Endothelial cell of umbilical vein (primary cell): ENCODE data around the gene MBD6. TPM values are rescaled to one million over a fixed set of nuclear protein-coding genes. Genes with fewer than 3 reads are reported as not detected.

Source experiments
- BruUV-seq: library from RNA; stranded (reverse); fragments of 400-500 nt; replicated peaks from 2 replicates; lab custom pipeline; 2021; lab: Mats Ljungman, UMichigan
- CTCF ChIA-PET: fragments of 300-600, 350-600 bp; sonication (Branson Sonifier 250); formaldehyde crosslinking; loops from one replicate; lab custom pipeline; 2021; ENCODE audit warnings: antibody characterized with exemption, inconsistent platforms; lab: Charles Lee
- POLR2A ChIA-PET: fragments of 300-600, 350-600 bp; sonication (Branson Sonifier 250); formaldehyde crosslinking; loops from one replicate; lab custom pipeline; 2021; ENCODE audit warnings: antibody characterized with exemption, inconsistent platforms; lab: Charles Lee
- DNase-seq: peaks from one replicate; pipeline ENCODE4 v3.0.0-alpha.2; 2011; ENCODE audit warnings: low read depth, low spot score
- FAIRE-seq: peaks from 2 replicates; lab custom pipeline; 2011; peaks lifted over from hg19 to GRCh38; lab: Jason Lieb, UNC
- H2AFZ ChIP-seq: 2 replicates; pipeline ENCODE4 v1.6.0; 2012; ENCODE audit warnings: low read depth, low read length, control low read depth, inconsistent platforms
- H3K27ac ChIP-seq: 2 replicates; pipeline ENCODE4 v1.5.1; 2011; ENCODE audit warnings: low read depth, mild to moderate bottlenecking, control low read depth, low read length, moderate library complexity; ENCODE audit not compliant: insufficient read depth
- H3K27me3 ChIP-seq, 2 experiments: 2 replicates each; pipeline versions ENCODE4 v1.6.0 to v1.6.1; 2011; ENCODE audit warnings: low read length in 2 of 2, mixed read lengths in 1 of 2; ENCODE audit not compliant: control insufficient read depth in 2 of 2, insufficient read depth in 2 of 2
- H3K36me3 ChIP-seq, 2 experiments: 2 replicates in 1 of 2; 3 replicates in 1 of 2; pipeline ENCODE4 v1.5.1; 2011; ENCODE audit warnings: low read length in 2 of 2, mild to moderate bottlenecking in 1 of 2, moderate library complexity in 1 of 2; ENCODE audit not compliant: control insufficient read depth in 2 of 2, insufficient read depth in 2 of 2; ENCODE audit errors: extremely low read depth in 1 of 2
- H3K4me1 ChIP-seq: 3 replicates; pipeline ENCODE4 v1.5.1; 2011; ENCODE audit warnings: mild to moderate bottlenecking, low read length; ENCODE audit not compliant: control insufficient read depth, insufficient read depth; ENCODE audit errors: extremely low read depth
- H3K4me2 ChIP-seq: 2 replicates; pipeline ENCODE4 v1.6.1; 2011; ENCODE audit warnings: low read length, control low read depth, mixed read lengths; ENCODE audit not compliant: insufficient read depth
- H3K4me3 ChIP-seq, 3 experiments: fragments of 200-600 bp in 1 of 3; sonication (generic), shearing (Covaris generic) in 1 of 3; replicated peaks in 1 of 3; 2 replicates each; pipeline ENCODE4 v1.5.1; 2011 to 2016; ENCODE audit warnings: control low read depth in 3 of 3, low read length in 3 of 3, mild to moderate bottlenecking in 2 of 3, inconsistent platforms in 1 of 3, low read depth in 1 of 3, moderate library complexity in 1 of 3; ENCODE audit not compliant: insufficient read depth in 1 of 3
- H3K79me2 ChIP-seq: 2 replicates; pipeline ENCODE4 v1.6.0; 2012; ENCODE audit warnings: low read length, inconsistent platforms; ENCODE audit not compliant: control insufficient read depth, insufficient read depth
- H3K9ac ChIP-seq: replicated peaks from 2 replicates; pipeline ENCODE3; 2011; ENCODE audit warnings: low read length, control low read depth; ENCODE audit not compliant: insufficient read depth; ENCODE audit errors: extremely low read depth
- H3K9me1 ChIP-seq: replicated peaks from 3 replicates; pipeline ENCODE4 v1.6.0; 2011; ENCODE audit warnings: mild to moderate bottlenecking, low read length; ENCODE audit not compliant: control insufficient read depth, insufficient read depth; ENCODE audit errors: extremely low read depth
- H3K9me3 ChIP-seq: replicated peaks from 2 replicates; pipeline ENCODE4 v1.5.1; 2012; ENCODE audit warnings: low read length, inconsistent platforms; ENCODE audit not compliant: control insufficient read depth, insufficient read depth
- H4K20me1 ChIP-seq: replicated peaks from 2 replicates; pipeline ENCODE3; 2011; ENCODE audit warnings: mild to moderate bottlenecking, low read length; ENCODE audit not compliant: control insufficient read depth, insufficient read depth; ENCODE audit errors: extremely low read depth
- EZH2 ChIP-seq: IDR thresholded peaks from 2 replicates; pipeline ENCODE4 v1.6.1; 2012; ENCODE audit warnings: borderline replicate concordance, low read depth, mild to moderate bottlenecking, moderate library complexity, low read length, inconsistent platforms; ENCODE audit not compliant: severe bottlenecking
- FOS ChIP-seq: IDR thresholded peaks from 2 replicates; pipeline ENCODE4 v1.6.1; 2011; ENCODE audit warnings: mild to moderate bottlenecking, low read length, moderate library complexity, borderline replicate concordance; ENCODE audit not compliant: insufficient read depth
- GATA2 ChIP-seq: IDR thresholded peaks from 2 replicates; pipeline ENCODE4 v1.7.0; 2011; ENCODE audit warnings: low read depth, mild to moderate bottlenecking, moderate library complexity, mixed read lengths, low read length; ENCODE audit not compliant: insufficient read length, insufficient read depth
- dilution Hi-C: fragments of 300-500 bp; cut with MboI; formaldehyde crosslinking; loops from one replicate; pipeline ENCODE4 v1.15.0; 2019; ENCODE audit warnings: low sequenced_read_pairs; ENCODE audit not compliant: extremely low pct_ligation_motif_present
- intact Hi-C: fragments of 100-400 bp; cut with micrococcal nuclease; formaldehyde crosslinking; loops from one replicate; pipeline ENCODE4 v1.10.0; 2022
- microRNA counts: library from miRNA; unstranded; fragments of <30 nt; microRNA quantifications from one replicate; lab custom pipeline; 2016
- microRNA-seq: library from miRNA; unstranded; fragments of <30 nt; microRNA quantifications from one replicate; pipeline ENCODE4 v1.2.0, GENCODE V29; 2021; ENCODE audit warnings: borderline number of aligned reads, borderline replicate concordance
- polyA plus RNA-seq, 4 experiments: library from polyadenylated mRNA; depleted of rRNA in 3 of 4; stranded (reverse) in 3 of 4; unstranded in 1 of 4; fragments of >200 nt; gene quantifications; 2 replicates each; pipeline versions ENCODE4 v1.2.1 to v1.2.3, GENCODE V29; 2011 to 2012; ENCODE audit warnings: missing spikeins in 1 of 4
- small RNA-seq: library from RNA; depleted of rRNA; stranded (forward); fragments of <200 nt; gene quantifications from one replicate; pipeline ENCODE3, GENCODE V24; 2012; ENCODE audit warnings: low replicate concordance, low read depth; ENCODE audit not compliant: insufficient read depth, insufficient read length
- total RNA-seq: library from RNA; stranded (reverse); gene quantifications from 2 replicates; pipeline ENCODE4 v1.2.3, GENCODE V29; 2021

MBD6 gene
- total and polyA plus RNA-seq, 2 donors (not counting 3 experiments of a cell fraction or from before 2014, with no cell fraction given) = 10.6 to 95.2 TPM

- Histone ChIP-seq H3K36me3 (no peaks in the 10 kb centered on the region), H3K79me2 (no peaks in the 10 kb centered on the region), H3K4me3 (no peak overlapping the region), H3K27me3 (peaks cover 6% of the 10 kb centered on the region in 2 experiments), H2AFZ (no peak overlapping the region), H3K9ac (no peak overlapping the region), H3K4me2 (no peak overlapping the region), H3K4me1 (no peaks in the 10 kb centered on the region), H3K9me3 (no peaks in the 10 kb centered on the region), H3K27ac (no peak overlapping the region), H3K9me1 (no peaks in the 10 kb centered on the region), H4K20me1 (no peaks in the 10 kb centered on the region)
- ChIA-PET POLR2A (no interaction called here), CTCF (interaction anchor here (0.6 to 5.2 kb wide), 2 partner anchors 46 to 336 kb away, joined by 3 to 109 read pairs; no protein-coding TSS in a partner anchor)
- no TSS peak for BruUV-seq
- intact Hi-C loops (no loop called here), dilution Hi-C loops (no loop called here)
- FAIRE-seq (no peak), DNase-seq (no peak)
- no peak for TF ChIP-seq EZH2
- TF ChIP-seq GATA2 = no peak
- no peak for TF ChIP-seq FOS
These were observed 56.4 kb downstream of the MBD6 start for GRCh38 chr12:57579011-57579410.

MicroRNA genes within 50 kb of the gene (microRNA counts, 767-probe panel; counts per million panel counts)
- 723 counts per million, percentile 96 among the panel's probes with 10 or more counts for microRNA hsa-miR-616-3p (lab: Ali Mortazavi, UCI)

Small RNA genes lying within 50 kb of the gene (microRNA-seq; reads per million reads assigned to microRNA genes)
- gene MIR616 (1.5 reads per million), gene MIR6758 (not detected)

Small RNA genes lying within 50 kb of the gene (small RNA-seq; reads per million reads assigned to genes)
- gene MIR616 = not detected

Other genes starting within 250 kb of the MBD6 start
- 31.3 and 36.6 TPM in 2 replicates for gene R3HDM2, start 91.8 kb upstream of the MBD6 start, total RNA-seq
- gene R3HDM2, start 91.8 kb upstream of the MBD6 start, polyA plus RNA-seq = 26.1 and 28.0 TPM in 2 replicates
- gene INHBC, start 88.0 kb upstream of the MBD6 start, total RNA-seq = not detected in 2 replicates
- gene INHBC, start 88.0 kb upstream of the MBD6 start, polyA plus RNA-seq = 0.08 TPM in 1 of 2 replicates, not detected in the other
- gene INHBE, start 67.5 kb upstream of the MBD6 start, total RNA-seq = not detected in 2 replicates
- gene INHBE, start 67.5 kb upstream of the MBD6 start, polyA plus RNA-seq = not detected in 2 replicates
- 0.29 and 1.1 TPM in 2 replicates for gene GLI1, start 63.0 kb upstream of the MBD6 start, total RNA-seq
- 0.10 and 0.14 TPM in 2 replicates for gene GLI1, start 63.0 kb upstream of the MBD6 start, polyA plus RNA-seq
- gene ARHGAP9, start 43.0 kb upstream of the MBD6 start, total RNA-seq = 0.38 TPM in 1 of 2 replicates, not detected in the other
- gene ARHGAP9, start 43.0 kb upstream of the MBD6 start, polyA plus RNA-seq = 0.25 and 0.35 TPM in 2 replicates
- gene MARS1, start 34.8 kb upstream of the MBD6 start, total RNA-seq = 212 and 216 TPM in 2 replicates
- 98.8 and 118 TPM in 2 replicates for gene MARS1, start 34.8 kb upstream of the MBD6 start, polyA plus RNA-seq
- 9.8 and 13.7 TPM in 2 replicates for gene DDIT3, start 2.3 kb upstream of the MBD6 start, total RNA-seq
- gene DDIT3, start 2.3 kb upstream of the MBD6 start, polyA plus RNA-seq = 15.4 and 22.0 TPM in 2 replicates
- 157 and 161 TPM in 2 replicates for gene DCTN2, start 24.4 kb downstream of the MBD6 start, total RNA-seq
- 146 and 234 TPM in 2 replicates for gene DCTN2, start 24.4 kb downstream of the MBD6 start, polyA plus RNA-seq
- gene KIF5A, start 27.2 kb downstream of the MBD6 start, total RNA-seq = 0.12 and 0.35 TPM in 2 replicates
- gene KIF5A, start 27.2 kb downstream of the MBD6 start, polyA plus RNA-seq = 0.05 and 0.07 TPM in 2 replicates
- 9.1 and 11.5 TPM in 2 replicates for gene PIP4K2C, start 68.4 kb downstream of the MBD6 start, total RNA-seq
- gene PIP4K2C, start 68.4 kb downstream of the MBD6 start, polyA plus RNA-seq = 10.5 and 11.3 TPM in 2 replicates
- gene DTX3, start 82.0 kb downstream of the MBD6 start, total RNA-seq = 25.9 and 34.5 TPM in 2 replicates
- 51.4 and 65.0 TPM in 2 replicates for gene DTX3, start 82.0 kb downstream of the MBD6 start, polyA plus RNA-seq
- gene ARHGEF25, start 88.6 kb downstream of the MBD6 start, total RNA-seq = 4.7 and 7.4 TPM in 2 replicates
- 3.5 and 4.7 TPM in 2 replicates for gene ARHGEF25, start 88.6 kb downstream of the MBD6 start, polyA plus RNA-seq
- 0.25 and 0.35 TPM in 2 replicates for gene B4GALNT1, start 110.4 kb downstream of the MBD6 start, total RNA-seq
- gene B4GALNT1, start 110.4 kb downstream of the MBD6 start, polyA plus RNA-seq = 0.24 and 0.33 TPM in 2 replicates
- gene OS9, start 171.3 kb downstream of the MBD6 start, total RNA-seq = 188 and 212 TPM in 2 replicates
- gene OS9, start 171.3 kb downstream of the MBD6 start, polyA plus RNA-seq = 374 and 561 TPM in 2 replicates
- gene AGAP2, start 215.9 kb downstream of the MBD6 start, total RNA-seq = 0.05 and 0.24 TPM in 2 replicates
- gene AGAP2, start 215.9 kb downstream of the MBD6 start, polyA plus RNA-seq = 0.04 and 0.05 TPM in 2 replicates
- gene TSPAN31, start 222.2 kb downstream of the MBD6 start, total RNA-seq = 14.6 and 15.0 TPM in 2 replicates
- 33.3 and 43.9 TPM in 2 replicates for gene TSPAN31, start 222.2 kb downstream of the MBD6 start, polyA plus RNA-seq
- 156 and 171 TPM in 2 replicates for gene CDK4, start 229.5 kb downstream of the MBD6 start, total RNA-seq
- gene CDK4, start 229.5 kb downstream of the MBD6 start, polyA plus RNA-seq = 300 and 332 TPM in 2 replicates
- gene MARCHF9, start 232.3 kb downstream of the MBD6 start, total RNA-seq = 3.0 and 4.6 TPM in 2 replicates
- gene MARCHF9, start 232.3 kb downstream of the MBD6 start, polyA plus RNA-seq = 4.8 and 5.8 TPM in 2 replicates
- gene CYP27B1, start 244.3 kb downstream of the MBD6 start, total RNA-seq = 2.4 and 2.7 TPM in 2 replicates
- gene CYP27B1, start 244.3 kb downstream of the MBD6 start, polyA plus RNA-seq = 0.62 TPM in 2 replicates
- gene METTL1, start 249.3 kb downstream of the MBD6 start, total RNA-seq = 24.3 and 24.8 TPM in 2 replicates
- 23.6 and 25.0 TPM in 2 replicates for gene METTL1, start 249.3 kb downstream of the MBD6 start, polyA plus RNA-seq
- 6.6 and 8.8 TPM in 2 replicates for gene EEF1AKMT3, start 249.8 kb downstream of the MBD6 start, total RNA-seq
- 7.3 and 7.9 TPM in 2 replicates for gene EEF1AKMT3, start 249.8 kb downstream of the MBD6 start, polyA plus RNA-seq